ENCODE measurements around the gene FAM120B.

Gene FAM120B

DNA sequence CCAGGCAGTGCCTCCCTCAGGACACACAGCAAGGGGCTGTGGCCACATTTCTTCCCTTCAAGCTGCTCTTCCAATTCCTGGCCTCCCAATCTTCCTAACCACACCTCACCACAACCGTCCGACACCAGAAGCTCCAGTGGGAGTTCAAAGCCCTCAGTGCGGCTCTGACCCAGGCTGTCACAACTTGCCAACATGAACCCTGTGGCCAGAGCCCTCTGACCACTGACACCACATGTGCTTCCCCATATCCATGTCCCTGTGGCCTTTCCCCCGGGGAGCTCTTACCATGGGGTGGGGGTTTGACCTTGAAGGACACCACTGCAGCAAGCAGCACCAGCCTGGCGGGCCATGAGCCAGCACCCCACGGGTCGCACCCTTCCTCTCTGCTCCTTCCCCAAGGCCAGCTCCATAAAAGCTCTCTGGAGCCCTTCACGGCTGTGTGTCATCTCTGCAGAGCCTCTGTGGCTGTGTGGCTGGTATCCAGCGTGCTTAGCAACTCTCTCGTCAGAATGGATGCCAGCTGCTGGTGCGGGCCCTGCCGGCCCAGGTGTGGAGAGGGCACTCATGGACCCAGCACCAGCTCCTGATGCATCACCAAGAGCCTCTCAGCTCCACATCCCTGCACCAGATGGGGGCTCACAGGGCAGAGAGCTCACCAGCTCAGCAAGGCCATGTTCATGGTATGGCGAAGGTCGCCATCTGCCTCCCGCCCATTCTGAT is 140.4 kb downstream of the FAM120B start:
- no peak overlapping the region for H3K9ac ChIP-seq (ENCODE audit: low read depth, low read length)
- no peak overlapping the region for H3K4me3 ChIP-seq (ENCODE audit: low read depth, low read length)
- H3K27me3 ChIP-seq (ENCODE audit: control insufficient read depth, insufficient read depth, low read length): no peaks in the 10 kb centered on the region
- H3K36me3 ChIP-seq (ENCODE audit: control insufficient read depth, insufficient read depth, low read length): no peaks in the 10 kb centered on the region
- H3K4me1 ChIP-seq (ENCODE audit: control insufficient read depth, insufficient read depth, low read length): no peaks in the 10 kb centered on the region
- H3K9me3 ChIP-seq (ENCODE audit: control insufficient read depth, insufficient read depth, low read length): no peaks in the 10 kb centered on the region

GRCh38 chr6:170447561-170447930 is 141.0 kb downstream of the FAM120B start:
- H3K9me3 ChIP-seq (ENCODE audit: control insufficient read depth, insufficient read depth, low read length): no peaks in the 10 kb centered on the region
- H3K27me3 ChIP-seq (ENCODE audit: control insufficient read depth, insufficient read depth, low read length): no peaks in the 10 kb centered on the region
- no peaks in the 10 kb centered on the region for H3K36me3 ChIP-seq (ENCODE audit: control insufficient read depth, insufficient read depth, low read length)
- H3K4me1 ChIP-seq (ENCODE audit: control insufficient read depth, insufficient read depth, low read length): no peaks in the 10 kb centered on the region
- H3K4me3 ChIP-seq (ENCODE audit: low read depth, low read length): no peak overlapping the region
- no peak overlapping the region for H3K9ac ChIP-seq (ENCODE audit: low read depth, low read length)

DNA sequence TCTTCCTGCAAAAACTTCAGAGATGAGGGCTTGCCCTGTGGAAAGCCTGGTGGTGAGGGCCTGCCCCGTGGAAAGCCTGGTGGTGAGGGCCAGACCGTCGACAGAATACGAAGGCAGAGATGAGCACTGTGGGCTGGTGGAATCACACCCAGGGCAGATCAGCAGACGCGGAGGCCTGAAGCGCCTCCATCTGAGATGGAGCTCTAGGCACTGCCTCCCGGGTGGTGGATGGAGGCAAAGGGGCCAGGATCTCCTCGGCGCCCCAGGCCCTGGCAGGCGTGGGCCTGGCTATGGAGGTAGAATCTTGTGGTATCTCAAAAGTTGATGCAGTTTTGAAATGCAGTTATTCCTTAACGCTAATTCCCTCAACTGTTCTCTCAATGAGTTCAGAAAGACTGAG is 141.8 kb downstream of the FAM120B start:
- Histone ChIP-seq H3K27me3 (ENCODE audit: control insufficient read depth, insufficient read depth, low read length) (no peaks in the 10 kb centered on the region), H3K4me1 (ENCODE audit: control insufficient read depth, insufficient read depth, low read length) (no peaks in the 10 kb centered on the region)

DNA sequence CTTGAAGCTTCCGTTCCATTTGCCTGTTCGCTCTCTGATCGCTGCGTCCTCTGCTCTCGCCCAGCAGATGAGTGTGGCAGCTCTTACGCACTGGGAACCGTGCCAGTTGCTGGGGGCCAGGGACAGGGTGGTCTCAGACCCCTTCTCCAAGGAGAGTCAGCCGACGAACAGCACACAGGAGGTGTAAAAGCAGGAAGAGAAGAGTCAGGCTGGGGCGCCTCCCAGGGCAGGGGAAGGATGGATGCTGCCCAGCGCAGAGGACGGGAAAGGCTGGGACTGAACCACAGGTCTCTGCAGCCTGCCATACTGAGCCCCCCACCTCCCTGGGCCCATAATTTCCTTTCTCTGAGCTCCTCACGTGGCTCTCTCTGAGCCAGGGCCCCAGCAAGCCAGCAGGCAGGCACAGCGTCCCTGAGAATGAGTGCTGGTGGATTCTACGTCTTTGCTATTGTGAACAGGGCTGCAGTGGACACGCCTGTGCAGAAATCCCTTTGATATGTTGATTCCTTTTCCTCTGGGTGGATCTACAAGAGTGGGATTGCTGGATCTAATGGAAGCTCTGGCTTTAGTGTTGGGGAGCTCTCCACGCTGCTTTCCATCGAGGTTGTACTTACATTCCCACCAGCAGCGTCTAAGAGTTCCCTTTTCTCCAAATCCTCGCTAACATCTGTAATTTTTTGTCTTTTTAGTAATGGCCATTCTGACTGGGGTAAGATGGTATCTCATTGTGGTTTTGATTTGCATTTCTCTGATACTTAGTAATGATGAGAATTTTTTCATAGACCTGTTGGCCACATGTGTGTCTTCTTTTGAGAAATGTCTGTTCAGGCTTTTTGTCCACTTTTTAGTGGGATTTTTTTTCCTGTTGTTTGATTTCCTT is 142.4 kb downstream of the FAM120B start:
- Histone ChIP-seq H3K4me3 (ENCODE audit: low read depth, low read length) (no peak overlapping the region), H3K9ac (ENCODE audit: low read depth, low read length) (no peak overlapping the region), H3K36me3 (ENCODE audit: control insufficient read depth, insufficient read depth, low read length) (no peaks in the 10 kb centered on the region), H3K27me3 (ENCODE audit: control insufficient read depth, insufficient read depth, low read length) (no peaks in the 10 kb centered on the region), H3K4me1 (ENCODE audit: control insufficient read depth, insufficient read depth, low read length) (no peaks in the 10 kb centered on the region), H3K9me3 (ENCODE audit: control insufficient read depth, insufficient read depth, low read length) (no peaks in the 10 kb centered on the region)

More for the DNA sequence above, 141.8 kb downstream of the FAM120B start:
- no peaks in the 10 kb centered on the region for H3K9me3 ChIP-seq (ENCODE audit: control insufficient read depth, insufficient read depth, low read length)
- H3K4me3 ChIP-seq (ENCODE audit: low read depth, low read length): no peak overlapping the region
- H3K9ac ChIP-seq (ENCODE audit: low read depth, low read length): no peak overlapping the region
- H3K36me3 ChIP-seq (ENCODE audit: control insufficient read depth, insufficient read depth, low read length): no peaks in the 10 kb centered on the region

DNA sequence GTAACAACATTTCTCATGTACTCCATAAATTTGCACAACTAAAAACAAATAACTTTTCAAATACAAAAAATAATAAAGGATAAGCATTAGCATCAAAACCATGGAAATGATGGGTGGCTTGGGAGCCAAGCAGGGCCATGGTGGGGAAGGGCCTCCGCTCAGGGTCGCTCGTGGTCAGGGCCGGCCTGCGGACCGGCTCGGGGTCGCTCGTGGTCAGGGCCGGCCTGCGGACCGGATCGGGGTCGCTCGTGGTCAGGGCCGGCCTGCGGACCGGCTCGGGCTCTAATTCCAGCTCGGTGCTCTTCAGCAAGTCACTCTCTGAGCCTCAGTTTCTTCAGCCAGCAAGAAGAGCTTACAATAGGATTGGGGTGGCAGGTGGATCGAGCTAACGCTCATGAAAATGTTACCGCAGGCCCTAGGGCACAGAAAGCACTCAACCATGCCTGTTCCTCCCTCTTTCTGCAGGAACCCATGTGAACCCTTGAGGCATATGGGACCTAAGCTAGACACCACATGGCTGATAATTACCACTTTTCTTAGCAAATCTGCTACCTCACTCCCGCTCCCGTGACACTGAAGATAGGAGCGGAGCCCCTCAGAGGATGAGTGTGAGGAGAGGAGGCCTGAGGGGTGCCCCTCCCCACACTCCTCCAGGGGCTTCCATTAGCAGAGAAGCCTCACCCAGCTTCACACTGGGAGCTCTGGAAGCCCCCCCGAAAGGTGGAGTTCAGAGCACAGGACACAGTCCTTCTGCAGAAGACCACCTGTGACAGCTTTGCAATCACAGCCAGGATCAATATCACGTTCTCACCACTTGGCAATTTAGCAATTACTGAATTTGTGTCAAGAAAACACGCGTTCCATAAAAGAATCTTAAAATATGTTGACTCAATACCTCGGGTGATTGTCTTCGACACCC is 143.5 kb downstream of the FAM120B start:
- H3K9me3 ChIP-seq (ENCODE audit: control insufficient read depth, insufficient read depth, low read length): no peaks in the 10 kb centered on the region
- H3K4me1 ChIP-seq (ENCODE audit: control insufficient read depth, insufficient read depth, low read length): no peaks in the 10 kb centered on the region
- H3K4me3 ChIP-seq (ENCODE audit: low read depth, low read length): no peak overlapping the region
- H3K9ac ChIP-seq (ENCODE audit: low read depth, low read length): no peak overlapping the region
- no peaks in the 10 kb centered on the region for H3K36me3 ChIP-seq (ENCODE audit: control insufficient read depth, insufficient read depth, low read length)
- no peaks in the 10 kb centered on the region for H3K27me3 ChIP-seq (ENCODE audit: control insufficient read depth, insufficient read depth, low read length)

DNA sequence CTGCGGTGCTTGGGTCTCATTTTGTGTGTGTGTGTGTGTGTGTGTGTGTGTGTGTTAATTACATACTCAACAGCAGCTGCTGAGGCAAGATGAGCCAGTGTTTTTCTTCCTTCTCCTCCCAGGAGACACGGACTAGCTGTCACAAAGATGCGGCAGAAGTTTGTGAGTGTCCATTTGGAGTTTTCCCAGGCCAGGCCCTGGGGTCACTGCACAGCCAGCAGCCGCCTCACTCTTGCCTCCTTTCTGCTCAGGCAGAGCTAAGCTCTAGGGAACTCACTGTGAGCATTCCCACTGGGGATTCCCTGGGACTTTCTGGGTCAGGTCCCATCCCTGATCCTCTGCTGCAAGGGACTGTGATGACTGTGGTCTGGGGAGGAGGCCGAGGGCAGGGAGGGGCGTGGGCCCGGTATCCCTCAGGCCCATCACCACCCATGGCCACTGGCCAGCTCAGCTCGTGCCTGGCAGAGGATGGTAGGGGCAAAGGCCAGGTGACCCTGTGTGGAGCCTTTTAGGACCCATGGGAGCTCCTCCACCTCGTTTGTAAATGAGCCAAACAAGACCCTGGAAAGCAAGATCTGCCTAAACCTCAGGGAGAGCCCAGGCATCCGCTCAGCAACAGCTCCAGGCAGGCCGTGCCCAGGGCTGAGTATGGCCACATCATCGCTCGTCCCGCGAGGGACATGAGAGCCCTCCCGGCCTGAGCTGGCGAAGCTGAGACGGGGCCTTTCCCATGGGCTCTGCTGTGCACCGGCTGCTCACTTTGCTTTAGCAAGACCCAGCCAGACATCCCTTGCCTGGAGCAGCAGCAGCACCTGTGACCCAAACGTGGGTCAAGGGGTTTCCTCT is 144.6 kb downstream of the FAM120B start:
- H3K27me3 ChIP-seq (ENCODE audit: control insufficient read depth, insufficient read depth, low read length): no peaks in the 10 kb centered on the region

GRCh38 chr6:170451762-170452651 is 145.4 kb downstream of the FAM120B start:
- Histone ChIP-seq H3K9me3 (ENCODE audit: control insufficient read depth, insufficient read depth, low read length) (no peaks in the 10 kb centered on the region), H3K4me3 (ENCODE audit: low read depth, low read length) (no peak overlapping the region), H3K4me1 (ENCODE audit: control insufficient read depth, insufficient read depth, low read length) (no peaks in the 10 kb centered on the region), H3K9ac (ENCODE audit: low read depth, low read length) (no peak overlapping the region), H3K36me3 (ENCODE audit: control insufficient read depth, insufficient read depth, low read length) (no peaks in the 10 kb centered on the region), H3K27me3 (ENCODE audit: control insufficient read depth, insufficient read depth, low read length) (no peaks in the 10 kb centered on the region)

More for the DNA sequence above, 144.6 kb downstream of the FAM120B start:
- Histone ChIP-seq H3K4me1 (ENCODE audit: control insufficient read depth, insufficient read depth, low read length) (no peaks in the 10 kb centered on the region), H3K36me3 (ENCODE audit: control insufficient read depth, insufficient read depth, low read length) (no peaks in the 10 kb centered on the region), H3K9ac (ENCODE audit: low read depth, low read length) (no peak overlapping the region), H3K9me3 (ENCODE audit: control insufficient read depth, insufficient read depth, low read length) (no peaks in the 10 kb centered on the region), H3K4me3 (ENCODE audit: low read depth, low read length) (no peak overlapping the region)

DNA sequence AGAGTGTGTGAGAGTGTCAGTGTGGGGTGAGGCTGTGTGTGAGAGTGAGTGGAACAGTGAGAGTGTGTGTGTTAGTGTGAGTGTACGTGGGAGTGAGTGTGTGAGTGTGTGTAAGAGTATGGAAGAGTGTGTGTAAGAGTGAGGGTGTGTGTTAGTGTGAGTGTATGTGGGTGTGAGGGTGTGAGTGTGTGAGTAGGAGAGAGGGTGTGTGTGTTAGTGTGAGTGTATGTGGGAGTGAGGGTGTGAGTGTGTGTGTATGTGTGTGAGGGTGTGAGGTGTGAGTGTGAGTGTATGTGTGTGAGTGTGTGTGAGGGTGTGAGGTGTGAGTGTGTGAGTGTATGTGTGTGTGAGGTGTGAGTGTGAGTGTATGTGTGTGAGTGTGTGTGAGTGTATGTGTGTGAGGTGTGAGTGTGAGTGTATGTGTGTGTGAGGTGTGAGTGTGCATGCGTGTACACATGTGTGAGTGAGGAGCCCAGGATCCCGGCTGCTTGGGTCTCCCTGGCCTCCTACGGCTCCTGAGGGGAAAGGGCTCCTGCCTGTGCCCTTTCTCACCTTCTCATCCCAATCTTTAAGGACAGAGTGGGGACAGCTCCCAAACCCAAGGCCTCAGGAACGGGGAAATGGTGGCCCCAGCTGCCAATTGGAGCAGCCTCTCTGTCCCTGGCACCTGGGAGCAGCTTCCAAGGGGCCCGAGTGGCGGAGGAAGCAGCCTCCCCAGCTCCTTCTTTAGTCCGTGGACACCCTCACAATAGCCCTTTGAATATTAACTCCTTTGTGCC is 146.4 kb downstream of the FAM120B start:
- Histone ChIP-seq H3K9me3 (ENCODE audit: control insufficient read depth, insufficient read depth, low read length) (no peaks in the 10 kb centered on the region), H3K9ac (ENCODE audit: low read depth, low read length) (no peak overlapping the region), H3K36me3 (ENCODE audit: control insufficient read depth, insufficient read depth, low read length) (no peaks in the 10 kb centered on the region), H3K4me3 (ENCODE audit: low read depth, low read length) (no peak overlapping the region), H3K4me1 (ENCODE audit: control insufficient read depth, insufficient read depth, low read length) (no peaks in the 10 kb centered on the region), H3K27me3 (ENCODE audit: control insufficient read depth, insufficient read depth, low read length) (no peaks in the 10 kb centered on the region)

DNA sequence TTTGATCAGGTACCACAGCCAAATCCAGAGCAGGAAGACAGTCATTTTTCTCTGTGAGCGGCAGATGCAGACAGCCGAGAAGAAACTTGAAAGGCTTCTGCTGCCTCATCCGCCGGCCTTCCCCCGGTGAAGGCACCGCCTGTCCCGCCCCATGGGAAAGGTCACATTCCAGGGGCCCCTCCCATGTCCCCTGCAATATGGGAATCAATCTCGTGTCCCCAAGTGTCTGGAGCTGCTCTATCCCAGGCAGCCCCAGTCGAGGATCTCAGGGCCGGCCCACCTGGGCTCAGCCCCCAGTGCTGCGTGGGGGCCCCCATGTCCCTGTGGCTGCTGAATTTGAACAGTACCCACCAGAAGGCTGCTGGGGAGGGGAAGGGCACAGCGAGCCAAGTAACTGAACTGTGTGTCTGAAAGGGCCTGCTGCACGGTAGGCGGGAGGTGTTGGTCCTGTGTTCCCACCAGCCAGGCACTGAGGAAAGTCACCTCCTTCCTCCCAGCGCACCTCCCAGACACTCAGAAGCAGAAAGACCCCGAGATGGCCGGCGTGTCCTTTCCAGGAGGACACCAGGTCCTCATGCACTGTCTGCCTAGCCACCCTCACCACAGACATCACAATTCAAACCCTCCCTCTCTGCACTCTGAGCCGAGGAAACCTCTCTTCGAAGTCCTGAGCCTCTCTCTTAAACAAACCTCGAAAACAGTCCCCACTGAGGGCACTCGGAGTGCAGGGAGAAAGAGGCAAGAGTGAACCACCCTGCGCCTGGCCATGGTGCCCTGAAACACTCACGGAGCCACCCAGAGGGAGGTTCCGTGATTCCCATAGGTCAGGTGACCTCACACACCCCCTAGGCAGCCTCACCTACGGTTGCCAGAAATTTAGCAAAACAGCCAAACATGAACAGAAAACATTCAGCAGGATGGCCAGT is 147.3 kb downstream of the FAM120B start:
- H3K9ac ChIP-seq (ENCODE audit: low read depth, low read length): no peak overlapping the region
- no peak overlapping the region for H3K4me3 ChIP-seq (ENCODE audit: low read depth, low read length)
- no peaks in the 10 kb centered on the region for H3K36me3 ChIP-seq (ENCODE audit: control insufficient read depth, insufficient read depth, low read length)
- H3K27me3 ChIP-seq (ENCODE audit: control insufficient read depth, insufficient read depth, low read length): no peaks in the 10 kb centered on the region
- no peaks in the 10 kb centered on the region for H3K9me3 ChIP-seq (ENCODE audit: control insufficient read depth, insufficient read depth, low read length)
- no peaks in the 10 kb centered on the region for H3K4me1 ChIP-seq (ENCODE audit: control insufficient read depth, insufficient read depth, low read length)
